ENCODE measurements around the gene TRPM5.

DNA sequence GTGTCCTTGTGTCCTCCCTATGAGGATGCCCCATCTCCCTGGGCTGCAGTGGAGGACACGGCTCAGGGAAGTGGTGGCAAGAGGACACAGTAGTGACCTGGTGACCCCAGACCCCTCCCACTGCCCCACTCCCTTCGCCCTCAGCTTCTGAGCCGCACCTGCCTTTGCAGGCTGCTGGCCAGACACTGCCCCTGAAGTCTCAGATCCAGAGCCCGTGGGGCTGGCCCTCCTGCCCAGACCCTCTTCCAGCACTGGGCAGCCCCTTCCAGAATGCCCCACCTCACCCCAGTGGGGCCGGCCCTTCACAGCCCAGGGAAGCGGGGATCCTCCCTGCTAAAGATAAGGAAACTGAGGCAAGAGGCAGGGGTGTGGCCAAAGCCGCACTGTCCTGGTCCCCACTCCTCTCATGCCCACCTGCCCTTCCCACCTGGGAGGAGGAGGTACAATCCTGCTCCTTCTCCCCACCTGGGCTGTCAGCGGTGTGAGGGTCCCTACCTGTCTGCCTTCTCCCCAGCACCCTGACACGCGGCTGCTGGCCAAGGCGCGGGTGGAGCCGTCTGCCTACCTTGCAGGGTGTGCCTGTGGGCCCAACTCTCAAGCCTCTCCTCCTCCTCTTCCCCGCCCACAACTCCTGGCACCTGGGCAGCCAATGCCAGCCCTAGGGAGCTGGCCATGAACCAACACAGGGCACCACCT lies 17.3 kb downstream of the TRPM5 start:
- TF ChIP-seq JUN (IDR thresholded peaks at IDR 0.05; ENCODE audit: borderline replicate concordance, low read depth, low read length), result no peak
- TF ChIP-seq JUN (CRISPR knock-in tag; IDR thresholded peaks at IDR 0.05; ENCODE audit: borderline replicate concordance), result no peak
- TF ChIP-seq CTCF (IDR thresholded peaks at IDR 0.05 in 2 of 3, conservative IDR thresholded peaks at IDR 0.05 in 1 of 3; ENCODE audit: insufficient read depth in 2 of 3, low read depth in 1 of 3, low read length in 3 of 3), result no peak
- TF ChIP-seq, protein P1, sequence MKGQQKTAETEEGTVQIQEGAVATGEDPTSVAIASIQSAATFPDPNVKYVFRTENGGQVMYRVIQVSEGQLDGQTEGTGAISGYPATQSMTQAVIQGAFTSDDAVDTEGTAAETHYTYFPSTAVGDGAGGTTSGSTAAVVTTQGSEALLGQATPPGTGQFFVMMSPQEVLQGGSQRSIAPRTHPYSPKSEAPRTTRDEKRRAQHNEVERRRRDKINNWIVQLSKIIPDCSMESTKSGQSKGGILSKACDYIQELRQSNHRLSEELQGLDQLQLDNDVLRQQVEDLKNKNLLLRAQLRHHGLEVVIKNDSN (CRISPR knock-in tag; IDR thresholded peaks at IDR 0.05), result no peak
- no peak for TF ChIP-seq ZNF140 (CRISPR knock-in tag; IDR thresholded peaks at IDR 0.05)
- no peak for TF ChIP-seq FOXA1 (IDR thresholded peaks at IDR 0.05; ENCODE audit: borderline replicate concordance)
- no peak for TF ChIP-seq SMC3 (conservative IDR thresholded peaks at IDR 0.05; ENCODE audit: insufficient read depth, low read depth, low read length)
- TF ChIP-seq ZKSCAN3 (CRISPR knock-in tag; IDR thresholded peaks at IDR 0.05), result no peak
- TF ChIP-seq POLR2AphosphoS5 (IDR thresholded peaks at IDR 0.05; ENCODE audit: control insufficient read depth, insufficient read depth, low read depth, low read length), result no peak
- TF ChIP-seq TCF3 (CRISPR knock-in tag; IDR thresholded peaks at IDR 0.05), result no peak
- TF ChIP-seq ZNF274 (IDR thresholded peaks at IDR 0.05; ENCODE audit: borderline replicate concordance, low read depth, low read length), result no peak
- no peak for TF ChIP-seq SMAD3 (CRISPR knock-in tag; conservative IDR thresholded peaks at IDR 0.05)
- TF ChIP-seq ZNF384 (IDR thresholded peaks at IDR 0.05; ENCODE audit: low read depth, low read length), result no peak
- TF ChIP-seq ZNF586 (CRISPR knock-in tag; conservative IDR thresholded peaks at IDR 0.05), result no peak
- TF ChIP-seq KAT8 (IDR thresholded peaks at IDR 0.05; ENCODE audit: low read depth), result no peak

Data from K562 (cell line).